Keratinocyte (primary cell): ENCODE results near the gene EBF3.

Source experiments
- EZH2 ChIP-seq: IDR thresholded peaks from one replicate; pipeline ENCODE4 v1.6.1; 2012; ENCODE audit warnings: inconsistent platforms, mild to moderate bottlenecking, low read length, moderate library complexity
- TF ChIP-seq, protein P1 (sequence below), 3 experiments: IDR thresholded peaks in 1 of 3; conservative IDR thresholded peaks in 1 of 3; optimal IDR thresholded peaks in 1 of 3; 2 replicates in 2 of 3; 3 replicates in 1 of 3; pipeline versions ENCODE3 to v1.5.1; 2011; ENCODE audit warnings: low read length in 3 of 3, mild to moderate bottlenecking in 3 of 3, moderate library complexity in 2 of 3, control low read depth in 1 of 3, inconsistent platforms in 1 of 3; ENCODE audit not compliant: insufficient read depth in 2 of 3; ENCODE audit errors: extremely low read depth in 1 of 3

- TF ChIP-seq EZH2: no peak
- TF ChIP-seq, protein P1, sequence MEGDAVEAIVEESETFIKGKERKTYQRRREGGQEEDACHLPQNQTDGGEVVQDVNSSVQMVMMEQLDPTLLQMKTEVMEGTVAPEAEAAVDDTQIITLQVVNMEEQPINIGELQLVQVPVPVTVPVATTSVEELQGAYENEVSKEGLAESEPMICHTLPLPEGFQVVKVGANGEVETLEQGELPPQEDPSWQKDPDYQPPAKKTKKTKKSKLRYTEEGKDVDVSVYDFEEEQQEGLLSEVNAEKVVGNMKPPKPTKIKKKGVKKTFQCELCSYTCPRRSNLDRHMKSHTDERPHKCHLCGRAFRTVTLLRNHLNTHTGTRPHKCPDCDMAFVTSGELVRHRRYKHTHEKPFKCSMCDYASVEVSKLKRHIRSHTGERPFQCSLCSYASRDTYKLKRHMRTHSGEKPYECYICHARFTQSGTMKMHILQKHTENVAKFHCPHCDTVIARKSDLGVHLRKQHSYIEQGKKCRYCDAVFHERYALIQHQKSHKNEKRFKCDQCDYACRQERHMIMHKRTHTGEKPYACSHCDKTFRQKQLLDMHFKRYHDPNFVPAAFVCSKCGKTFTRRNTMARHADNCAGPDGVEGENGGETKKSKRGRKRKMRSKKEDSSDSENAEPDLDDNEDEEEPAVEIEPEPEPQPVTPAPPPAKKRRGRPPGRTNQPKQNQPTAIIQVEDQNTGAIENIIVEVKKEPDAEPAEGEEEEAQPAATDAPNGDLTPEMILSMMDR (optimal IDR thresholded peaks at IDR 0.05 in 1 of 3, IDR thresholded peaks at IDR 0.05 in 1 of 3, conservative IDR thresholded peaks at IDR 0.05 in 1 of 3; ENCODE audit: extremely low read depth in 1 of 3, insufficient read depth in 2 of 3, low read length in 3 of 3): no peak
Measured at GRCh38 chr10:129912166-129912917, 51.7 kb downstream of the EBF3 start.
